NCI-H446 treated with DMSO at 0.1 percent for 48 hours (cell line): ENCODE results near the gene SPINK13.
A peak's percentile ranks its signal among the peaks of the same experiment; 100 is the strongest.
"Not testable (repeated sequence)": the region's sequence is repeated elsewhere in the genome, so short reads cannot be mapped to it uniquely, and the experiment has no call there.

Experiments
- DNase-seq: peaks from one replicate; lab custom pipeline; 2025; lab: John Stamatoyannopoulos, UW

Gene SPINK13

GRCh38 chr5:148268566-148268965 is at the start of gene SPINK13:
Gene SPINK13 (plus strand): TSS chr5:148268794. CDS start chr5:148270073, 1,279 bp downstream.
- DNase-seq, result peak; percentile 2

GRCh38 chr5:148221508-148221907 is 47.1 kb upstream of the SPINK13 start:
- no peak for DNase-seq

GRCh38 chr5:148224117-148224742 is 44.4 kb upstream of the SPINK13 start:
- DNase-seq, result no peak

GRCh38 chr5:148228392-148228984 is 40.1 kb upstream of the SPINK13 start:
- no peak for DNase-seq

- DNase-seq, result no peak
Measured at GRCh38 chr5:148229840-148230239, 38.8 kb upstream of the SPINK13 start.

GRCh38 chr5:148230240-148230639 is 38.4 kb upstream of the SPINK13 start:
- no peak for DNase-seq

GRCh38 chr5:148237785-148238417 is 30.7 kb upstream of the SPINK13 start:
- DNase-seq, result no peak

- DNase-seq, result no peak
Measured at GRCh38 chr5:148238418-148238794, 30.2 kb upstream of the SPINK13 start, which contains the start of gene MARCOL. Gene MARCOL (plus strand): TSS chr5:148238525. CDS start chr5:148238598, 73 bp downstream.

GRCh38 chr5:148248894-148249293 is 19.7 kb upstream of the SPINK13 start:
- DNase-seq, result no peak

GRCh38 chr5:148255456-148255855 is 13.1 kb upstream of the SPINK13 start:
- no peak for DNase-seq

GRCh38 chr5:148259288-148259687 is 9.3 kb upstream of the SPINK13 start:
- DNase-seq, result no peak

- no peak for DNase-seq
Measured at GRCh38 chr5:148261221-148261620, 7.4 kb upstream of the SPINK13 start.

GRCh38 chr5:148267962-148268361 is 632 bp upstream of the SPINK13 start:
- DNase-seq, result no peak

GRCh38 chr5:148275129-148275528 is 6.5 kb downstream of the SPINK13 start:
- not testable (repeated sequence) for DNase-seq

- not testable (repeated sequence) for DNase-seq
Measured at GRCh38 chr5:148280893-148281292, 12.3 kb downstream of the SPINK13 start.

- DNase-seq, result not testable (repeated sequence)
Measured at GRCh38 chr5:148281336-148281735, 12.7 kb downstream of the SPINK13 start.

- DNase-seq, result peak; percentile 1
Measured at GRCh38 chr5:148290271-148291195, 21.9 kb downstream of the SPINK13 start.

- DNase-seq, result no peak
Measured at GRCh38 chr5:148297731-148298130, 29.1 kb downstream of the SPINK13 start.

- DNase-seq, result no peak
Measured at GRCh38 chr5:148306446-148306845, 37.9 kb downstream of the SPINK13 start.

GRCh38 chr5:148309019-148309418 is 40.4 kb downstream of the SPINK13 start:
- no peak for DNase-seq

GRCh38 chr5:148309746-148310145 is 41.2 kb downstream of the SPINK13 start:
- no peak for DNase-seq

- DNase-seq, result no peak
Measured at GRCh38 chr5:148311484-148311883, 42.9 kb downstream of the SPINK13 start.
